SK-N-SH (cell line): Measurements from ENCODE around the gene SLC7A6. TPM values are rescaled to one million over a fixed set of nuclear protein-coding genes. Genes with fewer than 3 reads are reported as not detected.

Source experiments
- CTCF ChIA-PET: fragments of 300-600, 350-600 bp; formaldehyde crosslinking; extraction: SDS; loops from one replicate; lab custom pipeline; 2021; lab: Yijun Ruan, JAX
- POLR2A ChIA-PET: fragments of 350-600 bp; sonication (Branson Sonifier 250); formaldehyde crosslinking; extraction: SDS; loops from one replicate; lab custom pipeline; 2020; ENCODE audit warnings: antibody characterized with exemption, inconsistent platforms; lab: Yijun Ruan, JAX
- DNase-seq: peaks from one replicate; pipeline ENCODE4 v3.0.0; 2012
- H2AFZ ChIP-seq: fragments of 200-600 bp; sonication (generic); 2 replicates; pipeline ENCODE4 v1.8.1; 2016; ENCODE audit warnings: antibody characterized with exemption, mild to moderate bottlenecking, low read depth
- H3F3A ChIP-seq: fragments of 200-600 bp; sonication (generic); replicated peaks from 2 replicates; pipeline ENCODE3; 2016; ENCODE audit warnings: antibody characterized with exemption, mild to moderate bottlenecking; ENCODE audit not compliant: insufficient read depth
- H3K27ac ChIP-seq, 2 experiments: fragments of 200-500 bp in 1 of 2; fragments of 200-600 bp in 1 of 2; sonication (Bioruptor generic) in 1 of 2; sonication (generic), shearing (Covaris generic) in 1 of 2; 2 replicates each; pipeline versions ENCODE4 v1.5.1 to v1.6.1; 2014 to 2016; ENCODE audit warnings: low read depth in 2 of 2, inconsistent platforms in 1 of 2, low read length in 1 of 2, mild to moderate bottlenecking in 1 of 2, mixed read lengths in 1 of 2
- H3K27me3 ChIP-seq: fragments of 200-600 bp; sonication (generic), shearing (Covaris generic); 2 replicates; pipeline ENCODE4 v1.6.1; 2016; ENCODE audit warnings: mixed run types; ENCODE audit not compliant: insufficient read depth
- H3K36me3 ChIP-seq, 2 experiments: fragments of 200-500 bp in 1 of 2; fragments of 200-600 bp in 1 of 2; sonication (Bioruptor generic) in 1 of 2; sonication (generic) in 1 of 2; replicated peaks in 1 of 2; 2 replicates each; pipeline versions ENCODE3 to v1.5.1; 2014 to 2016; ENCODE audit warnings: low read length in 1 of 2, mild to moderate bottlenecking in 1 of 2; ENCODE audit not compliant: insufficient read depth in 2 of 2, control insufficient read depth in 1 of 2
- H3K4me1 ChIP-seq, 2 experiments: fragments of 200-500 bp in 1 of 2; fragments of 200-600 bp in 1 of 2; sonication (Bioruptor generic) in 1 of 2; sonication (generic), shearing (Covaris generic) in 1 of 2; 2 replicates each; pipeline versions ENCODE4 v1.5.1 to v1.6.1; 2014 to 2016; ENCODE audit warnings: low read depth in 1 of 2, low read length in 1 of 2, mixed run types in 1 of 2; ENCODE audit not compliant: insufficient read depth in 2 of 2, control insufficient read depth in 1 of 2
- H3K4me2 ChIP-seq: fragments of 200-600 bp; sonication (generic), shearing (Covaris generic); 2 replicates; pipeline ENCODE4 v1.6.1; 2017; ENCODE audit warnings: mixed run types
- H3K4me3 ChIP-seq, 2 experiments: fragments of 200-500 bp in 1 of 2; fragments of 200-600 bp in 1 of 2; sonication (Bioruptor generic) in 1 of 2; sonication (generic), shearing (Covaris generic) in 1 of 2; 2 replicates each; pipeline versions ENCODE4 v1.5.1 to v1.8.1; 2014 to 2016; ENCODE audit warnings: low read depth in 2 of 2, inconsistent platforms in 1 of 2, low read length in 1 of 2, mild to moderate bottlenecking in 1 of 2, mixed read lengths in 1 of 2, moderate library complexity in 1 of 2
- H3K79me2 ChIP-seq: fragments of 200-600 bp; sonication (generic); 2 replicates; pipeline ENCODE4 v1.8.1; 2017; ENCODE audit warnings: mild to moderate bottlenecking; ENCODE audit not compliant: insufficient read depth
- H3K9ac ChIP-seq: fragments of 200-600 bp; sonication (generic); 2 replicates; pipeline ENCODE4 v1.6.1; 2017; ENCODE audit warnings: mixed run types
- H3K9me2 ChIP-seq: fragments of 200-600 bp; sonication (generic); 2 replicates; pipeline ENCODE4 v1.6.1; 2017; ENCODE audit warnings: mixed run types
- H3K9me3 ChIP-seq: fragments of 200-600 bp; sonication (generic); 2 replicates; pipeline ENCODE4 v1.6.1; 2017; ENCODE audit warnings: mixed run types, mild to moderate bottlenecking, moderate library complexity
- H4K20me1 ChIP-seq: fragments of 200-600 bp; sonication (generic); 2 replicates; pipeline ENCODE4 v1.6.1; 2017; ENCODE audit warnings: mild to moderate bottlenecking, mixed run types; ENCODE audit not compliant: insufficient read depth
- EZH2phosphoT487 ChIP-seq: fragments of 200-600 bp; sonication (generic); IDR thresholded peaks from 2 replicates; pipeline ENCODE4 v1.6.1; 2017; ENCODE audit warnings: low read depth, mixed run types, mild to moderate bottlenecking, antibody characterized with exemption, moderate library complexity, borderline replicate concordance
- FOXJ3 ChIP-seq: sonication (generic); formaldehyde crosslinking; IDR thresholded peaks from 2 replicates; pipeline ENCODE4 v1.5.1; 2020; ENCODE audit warnings: mild to moderate bottlenecking, missing genetic modification reagents
- FOXM1 ChIP-seq: IDR thresholded peaks from 2 replicates; pipeline ENCODE4 v1.4.0; 2012; ENCODE audit warnings: low read depth, mild to moderate bottlenecking
- GATA2 ChIP-seq: sonication (generic); formaldehyde crosslinking; IDR thresholded peaks from 2 replicates; pipeline ENCODE4 v1.5.0; 2020; ENCODE audit warnings: mild to moderate bottlenecking, missing genetic modification reagents
- IRF3 ChIP-seq: fragments of 150-350 bp; IDR thresholded peaks from 2 replicates; pipeline ENCODE4 v1.6.1; 2016; ENCODE audit warnings: mild to moderate bottlenecking, low read depth, low read length
- JUND ChIP-seq: IDR thresholded peaks from 2 replicates; pipeline ENCODE4 v1.4.0; 2012
- MAX ChIP-seq: IDR thresholded peaks from 2 replicates; pipeline ENCODE4 v1.4.0; 2012; ENCODE audit warnings: low read depth
- MEF2A ChIP-seq: IDR thresholded peaks from 2 replicates; pipeline ENCODE4 v1.4.0; 2012; ENCODE audit warnings: low read depth, borderline replicate concordance
- MXI1 ChIP-seq: IDR thresholded peaks from 2 replicates; pipeline ENCODE4 v1.6.1; 2012; ENCODE audit warnings: mild to moderate bottlenecking, low read depth, low read length, improper control_type of control experiment
- NFIC ChIP-seq: IDR thresholded peaks from 2 replicates; pipeline ENCODE4 v1.4.0; 2012; ENCODE audit warnings: borderline replicate concordance
- PBX3 ChIP-seq: IDR thresholded peaks from 2 replicates; pipeline ENCODE4; 2012
- POLR2AphosphoS5 ChIP-seq: IDR thresholded peaks from 2 replicates; pipeline ENCODE4 v1.6.1; 2012; ENCODE audit warnings: low read depth, low read length
- REST ChIP-seq: IDR thresholded peaks from 2 replicates; pipeline ENCODE4 v1.6.1; 2012; ENCODE audit warnings: mild to moderate bottlenecking, low read depth, low read length, moderate library complexity
- RFX5 ChIP-seq: IDR thresholded peaks from 2 replicates; pipeline ENCODE4 v1.6.1; 2012; ENCODE audit warnings: mild to moderate bottlenecking, improper control_type of control experiment, low read length
- SMC3 ChIP-seq: IDR thresholded peaks from 2 replicates; pipeline ENCODE4 v1.6.1; 2012; ENCODE audit warnings: low read depth, low read length, improper control_type of control experiment
- TCF12 ChIP-seq: IDR thresholded peaks from 2 replicates; pipeline ENCODE4 v1.4.0; 2012
- TEAD4 ChIP-seq: IDR thresholded peaks from 2 replicates; pipeline ENCODE4 v1.4.0; 2012; ENCODE audit warnings: mild to moderate bottlenecking, borderline replicate concordance; ENCODE audit not compliant: insufficient read depth
- USF1 ChIP-seq: IDR thresholded peaks from 2 replicates; pipeline ENCODE4 v1.4.0; 2012; ENCODE audit warnings: low read depth, borderline replicate concordance
- USF2 ChIP-seq: fragments of 150-350 bp; IDR thresholded peaks from 2 replicates; pipeline ENCODE4 v1.6.1; 2017; ENCODE audit warnings: antibody characterized with exemption, low read length, low read depth, borderline replicate concordance
- ZBTB33 ChIP-seq: IDR thresholded peaks from 2 replicates; pipeline ENCODE4 v1.4.0; 2012; ENCODE audit warnings: low read depth, borderline replicate concordance
- WGBS: methylation state at CpG from one replicate; pipeline ENCODE4 v1.1.6; 2017; ENCODE audit warnings: low lambda C conversion rate; 5-methylcytosine and 5-hydroxymethylcytosine counted together
- polyA plus RNA-seq, 3 experiments: library from polyadenylated mRNA; depleted of rRNA; stranded (reverse); fragments of >200 nt; gene quantifications; 2 replicates each; pipeline ENCODE4 v1.2.3, GENCODE V29; 2012

Gene SLC7A6
- polyA plus RNA-seq, 1 of the 3 experiments (the other 2 are of a cell fraction) = 19.0 TPM

GRCh38 chr16:68290450-68290849, 26.1 kb downstream of the SLC7A6 start:
- 95% methylated on average over 6 of the region's 6 CpGs for WGBS
- Histone ChIP-seq H3K36me3 (peaks cover 23 to 32% of the 10 kb centered on the region in 2 experiments), H3K27ac (no peak overlapping the region), H3K9me2 (no peaks in the 10 kb centered on the region), H3K4me2 (no peak overlapping the region), H4K20me1 (peaks cover 15% of the 10 kb centered on the region; the same call in 1 of the 2 replicates), H3K9me3 (no peaks in the 10 kb centered on the region), H3K4me1 (no peaks in the 10 kb centered on the region), H3K27me3 (no peaks in the 10 kb centered on the region), H2AFZ (no peak overlapping the region), H3K4me3 (no peak overlapping the region), H3F3A (no peaks in the 10 kb centered on the region), H3K79me2 (peaks cover 13% of the 10 kb centered on the region; the same call in 1 of the 2 replicates), H3K9ac (no peak overlapping the region)
- no peak for TF ChIP-seq MEF2A
- no peak for TF ChIP-seq JUND
- TF ChIP-seq USF1 = no peak
- no peak for TF ChIP-seq REST
- no peak for TF ChIP-seq RFX5
- no peak for TF ChIP-seq MAX
- no peak for TF ChIP-seq FOXM1
- TF ChIP-seq FOXJ3 (CRISPR knock-in tag) = no peak
- no peak for TF ChIP-seq TEAD4
- TF ChIP-seq USF2 = no peak
- TF ChIP-seq IRF3 = no peak
- TF ChIP-seq NFIC = no peak
- no peak for TF ChIP-seq ZBTB33
- TF ChIP-seq TCF12 = no peak
- no peak for TF ChIP-seq SMC3
- TF ChIP-seq GATA2 (CRISPR knock-in tag) = no peak
- no peak for TF ChIP-seq PBX3
- TF ChIP-seq EZH2phosphoT487 = no peak
- TF ChIP-seq MXI1 = no peak
- TF ChIP-seq POLR2AphosphoS5 = no peak
- CTCF ChIA-PET = interaction anchor here (10.4 kb wide), 1 partner anchor 28 kb away, joined by 80 read pairs; the partner anchor contains the start of gene SLC7A6
- POLR2A ChIA-PET = no interaction called here
- no peak for DNase-seq
